Tibial nerve (tissue), 3 donors: Measurements from ENCODE around the gene PCDH9.

ENCODE experiments used
- CTCF ChIP-seq, 5 experiments: fragments of 200-600 bp in 3 of 5; fragments of 450-650 bp in 2 of 5; sonication (generic) in 3 of 5; IDR thresholded peaks; one replicate each; pipeline ENCODE4 v1.5.1; 2016 to 2019; ENCODE audit warnings: antibody characterized with exemption in 5 of 5, mild to moderate bottlenecking in 3 of 5, moderate library complexity in 2 of 5
- POLR2A ChIP-seq, 2 donors: fragments of 450-650 bp; IDR thresholded peaks; one replicate each; pipeline ENCODE4 v1.6.1; 2017; ENCODE audit warnings: antibody characterized with exemption in 2 of 2, mild to moderate bottlenecking in 2 of 2, moderate library complexity in 2 of 2

GRCh38 chr13:67049744-67050143 lies 180.4 kb downstream of the PCDH9 start:
- no peak for TF ChIP-seq CTCF (IDR thresholded peaks at IDR 0.05)
- no peak for TF ChIP-seq POLR2A (IDR thresholded peaks at IDR 0.05)
